Measurements from ENCODE around the gene VAMP4.
"Not testable (repeated sequence)": the region's sequence is repeated elsewhere in the genome, so short reads cannot be mapped to it uniquely, and the experiment has no call there.

GRCh38 chr1:171723180-171723579, 18.7 kb downstream of the VAMP4 start:
- peak; percentile 41; the same call in 1 of the 2 replicates for TF ChIP-seq CBX3 (IDR thresholded peaks at IDR 0.05; ENCODE audit: low read depth)
- not testable (repeated sequence) for TF ChIP-seq YY1 (IDR thresholded peaks at IDR 0.05; ENCODE audit: extremely low read depth, insufficient replicate concordance, low read depth, low read length); POLR2AphosphoS5 (IDR thresholded peaks at IDR 0.05; ENCODE audit: low read depth, low read length); SRF (IDR thresholded peaks at IDR 0.05; ENCODE audit: low read depth); RAD21 (IDR thresholded peaks at IDR 0.05; ENCODE audit: low read depth); POLR2A (IDR thresholded peaks at IDR 0.05; ENCODE audit: borderline replicate concordance, extremely low read depth, insufficient read depth, insufficient read length); EGR1 (IDR thresholded peaks at IDR 0.05; ENCODE audit: low read depth); REST (IDR thresholded peaks at IDR 0.05; ENCODE audit: low read depth); FOSL1 (IDR thresholded peaks at IDR 0.05; ENCODE audit: low read depth); EZH2 (IDR thresholded peaks at IDR 0.05)
- TF ChIP-seq, protein P1, sequence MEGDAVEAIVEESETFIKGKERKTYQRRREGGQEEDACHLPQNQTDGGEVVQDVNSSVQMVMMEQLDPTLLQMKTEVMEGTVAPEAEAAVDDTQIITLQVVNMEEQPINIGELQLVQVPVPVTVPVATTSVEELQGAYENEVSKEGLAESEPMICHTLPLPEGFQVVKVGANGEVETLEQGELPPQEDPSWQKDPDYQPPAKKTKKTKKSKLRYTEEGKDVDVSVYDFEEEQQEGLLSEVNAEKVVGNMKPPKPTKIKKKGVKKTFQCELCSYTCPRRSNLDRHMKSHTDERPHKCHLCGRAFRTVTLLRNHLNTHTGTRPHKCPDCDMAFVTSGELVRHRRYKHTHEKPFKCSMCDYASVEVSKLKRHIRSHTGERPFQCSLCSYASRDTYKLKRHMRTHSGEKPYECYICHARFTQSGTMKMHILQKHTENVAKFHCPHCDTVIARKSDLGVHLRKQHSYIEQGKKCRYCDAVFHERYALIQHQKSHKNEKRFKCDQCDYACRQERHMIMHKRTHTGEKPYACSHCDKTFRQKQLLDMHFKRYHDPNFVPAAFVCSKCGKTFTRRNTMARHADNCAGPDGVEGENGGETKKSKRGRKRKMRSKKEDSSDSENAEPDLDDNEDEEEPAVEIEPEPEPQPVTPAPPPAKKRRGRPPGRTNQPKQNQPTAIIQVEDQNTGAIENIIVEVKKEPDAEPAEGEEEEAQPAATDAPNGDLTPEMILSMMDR (IDR thresholded peaks at IDR 0.05 in 2 of 3, conservative IDR thresholded peaks at IDR 0.05 in 1 of 3; ENCODE audit: borderline replicate concordance in 1 of 3, insufficient read depth in 1 of 3, low read depth in 2 of 3, low read length in 2 of 3) = not testable (repeated sequence)
- TF ChIP-seq, protein P2, sequence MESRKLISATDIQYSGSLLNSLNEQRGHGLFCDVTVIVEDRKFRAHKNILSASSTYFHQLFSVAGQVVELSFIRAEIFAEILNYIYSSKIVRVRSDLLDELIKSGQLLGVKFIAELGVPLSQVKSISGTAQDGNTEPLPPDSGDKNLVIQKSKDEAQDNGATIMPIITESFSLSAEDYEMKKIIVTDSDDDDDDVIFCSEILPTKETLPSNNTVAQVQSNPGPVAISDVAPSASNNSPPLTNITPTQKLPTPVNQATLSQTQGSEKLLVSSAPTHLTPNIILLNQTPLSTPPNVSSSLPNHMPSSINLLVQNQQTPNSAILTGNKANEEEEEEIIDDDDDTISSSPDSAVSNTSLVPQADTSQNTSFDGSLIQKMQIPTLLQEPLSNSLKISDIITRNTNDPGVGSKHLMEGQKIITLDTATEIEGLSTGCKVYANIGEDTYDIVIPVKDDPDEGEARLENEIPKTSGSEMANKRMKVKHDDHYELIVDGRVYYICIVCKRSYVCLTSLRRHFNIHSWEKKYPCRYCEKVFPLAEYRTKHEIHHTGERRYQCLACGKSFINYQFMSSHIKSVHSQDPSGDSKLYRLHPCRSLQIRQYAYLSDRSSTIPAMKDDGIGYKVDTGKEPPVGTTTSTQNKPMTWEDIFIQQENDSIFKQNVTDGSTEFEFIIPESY (IDR thresholded peaks at IDR 0.05; ENCODE audit: extremely low read depth, insufficient replicate concordance, low read length) = not testable (repeated sequence)
- TF ChIP-seq, protein P3, sequence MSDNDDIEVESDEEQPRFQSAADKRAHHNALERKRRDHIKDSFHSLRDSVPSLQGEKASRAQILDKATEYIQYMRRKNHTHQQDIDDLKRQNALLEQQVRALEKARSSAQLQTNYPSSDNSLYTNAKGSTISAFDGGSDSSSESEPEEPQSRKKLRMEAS (IDR thresholded peaks at IDR 0.05) = not testable (repeated sequence)

Data from HCT116 (cell line).